Measurements from ENCODE around the gene ASAH2B.

- no peak for TF ChIP-seq EGR1 (IDR thresholded peaks at IDR 0.05)
- TF ChIP-seq TCF12 (IDR thresholded peaks at IDR 0.05; ENCODE audit: low read depth): no peak
- TF ChIP-seq FOXM1 (IDR thresholded peaks at IDR 0.05; ENCODE audit: borderline replicate concordance, low read depth): no peak
- TF ChIP-seq EP300 (IDR thresholded peaks at IDR 0.05; ENCODE audit: borderline replicate concordance): no peak
- no peak for TF ChIP-seq RAD21 (IDR thresholded peaks at IDR 0.05; ENCODE audit: low read depth)
- TF ChIP-seq, protein P1, sequence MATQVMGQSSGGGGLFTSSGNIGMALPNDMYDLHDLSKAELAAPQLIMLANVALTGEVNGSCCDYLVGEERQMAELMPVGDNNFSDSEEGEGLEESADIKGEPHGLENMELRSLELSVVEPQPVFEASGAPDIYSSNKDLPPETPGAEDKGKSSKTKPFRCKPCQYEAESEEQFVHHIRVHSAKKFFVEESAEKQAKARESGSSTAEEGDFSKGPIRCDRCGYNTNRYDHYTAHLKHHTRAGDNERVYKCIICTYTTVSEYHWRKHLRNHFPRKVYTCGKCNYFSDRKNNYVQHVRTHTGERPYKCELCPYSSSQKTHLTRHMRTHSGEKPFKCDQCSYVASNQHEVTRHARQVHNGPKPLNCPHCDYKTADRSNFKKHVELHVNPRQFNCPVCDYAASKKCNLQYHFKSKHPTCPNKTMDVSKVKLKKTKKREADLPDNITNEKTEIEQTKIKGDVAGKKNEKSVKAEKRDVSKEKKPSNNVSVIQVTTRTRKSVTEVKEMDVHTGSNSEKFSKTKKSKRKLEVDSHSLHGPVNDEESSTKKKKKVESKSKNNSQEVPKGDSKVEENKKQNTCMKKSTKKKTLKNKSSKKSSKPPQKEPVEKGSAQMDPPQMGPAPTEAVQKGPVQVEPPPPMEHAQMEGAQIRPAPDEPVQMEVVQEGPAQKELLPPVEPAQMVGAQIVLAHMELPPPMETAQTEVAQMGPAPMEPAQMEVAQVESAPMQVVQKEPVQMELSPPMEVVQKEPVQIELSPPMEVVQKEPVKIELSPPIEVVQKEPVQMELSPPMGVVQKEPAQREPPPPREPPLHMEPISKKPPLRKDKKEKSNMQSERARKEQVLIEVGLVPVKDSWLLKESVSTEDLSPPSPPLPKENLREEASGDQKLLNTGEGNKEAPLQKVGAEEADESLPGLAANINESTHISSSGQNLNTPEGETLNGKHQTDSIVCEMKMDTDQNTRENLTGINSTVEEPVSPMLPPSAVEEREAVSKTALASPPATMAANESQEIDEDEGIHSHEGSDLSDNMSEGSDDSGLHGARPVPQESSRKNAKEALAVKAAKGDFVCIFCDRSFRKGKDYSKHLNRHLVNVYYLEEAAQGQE (IDR thresholded peaks at IDR 0.05; ENCODE audit: low read depth): no peak
- TF ChIP-seq NFIC (IDR thresholded peaks at IDR 0.05): no peak
- TF ChIP-seq YY1 (IDR thresholded peaks at IDR 0.05; ENCODE audit: low read depth): no peak
- no peak for TF ChIP-seq ZBTB7A (IDR thresholded peaks at IDR 0.05; ENCODE audit: low read depth)
- no peak for TF ChIP-seq TAF1 (IDR thresholded peaks at IDR 0.05; ENCODE audit: low read depth)
These were observed 535 bp downstream of the ASAH2B start for GRCh38 chr10:50740293-50740648.
